NB4 (cell line): ENCODE measurements around the gene LIG3.

ENCODE experiments used
- CTCF ChIP-seq: IDR thresholded peaks from one replicate; pipeline ENCODE4 v1.5.1; 2012; ENCODE audit warnings: low read depth, low read length
- MAX ChIP-seq: IDR thresholded peaks from 2 replicates; pipeline ENCODE4 v1.6.1; 2011; ENCODE audit warnings: low read depth, low read length
- MYC ChIP-seq: IDR thresholded peaks from 2 replicates; pipeline ENCODE4 v1.6.1; 2011; ENCODE audit warnings: low read depth, low read length
- POLR2A ChIP-seq: IDR thresholded peaks from 2 replicates; pipeline ENCODE4 v1.6.1; 2011; ENCODE audit warnings: mild to moderate bottlenecking; ENCODE audit not compliant: insufficient read length; ENCODE audit errors: extremely low read depth

GRCh38 chr17:35051183-35051578 lies 70.9 kb downstream of the LIG3 start:
- TF ChIP-seq CTCF = no peak
- TF ChIP-seq POLR2A = peak; percentile 36
- peak; percentile 88 for TF ChIP-seq MAX
- peak; percentile 85 for TF ChIP-seq MYC
